ENCODE measurements around the gene RPUSD4. TPM values are rescaled to one million over a fixed set of nuclear protein-coding genes. Genes with fewer than 3 reads are reported as not detected.

The RPUSD4 gene
- polyA plus RNA-seq, 2 of the 4 experiments (the other 2 are of a cell fraction) = 15.4 to 16.2 TPM

- no peak overlapping the region for H3K4me2 ChIP-seq
- 59% methylated on average over 6 of the region's 8 CpGs for WGBS (ENCODE audit: missing lambda C conversion rate)
- ChIA-PET POLR2A (no interaction called here), CTCF (interaction anchor here (1.3 kb wide), 1 partner anchor 35 kb away, joined by 4 read pairs; no protein-coding TSS in a partner anchor)
- FAIRE-seq (no peak), ATAC-seq (no peak), DNase-seq (ENCODE audit: low read depth in 1 of 2, low spot score in 1 of 2) (no peak)
- TF ChIP-seq RARB (CRISPR knock-in tag; IDR thresholded peaks at IDR 0.05) (no peak), ZC3H11A (IDR thresholded peaks at IDR 0.05) (no peak), CEBPB (IDR thresholded peaks at IDR 0.05) (no peak), NR3C1 (IDR thresholded peaks at IDR 0.05) (no peak), ZFP36 (IDR thresholded peaks at IDR 0.05; ENCODE audit: borderline replicate concordance, partially characterized antibody) (no peak), MAFK (IDR thresholded peaks at IDR 0.05; ENCODE audit: partially characterized antibody) (no peak), NFE2L2 (conservative IDR thresholded peaks at IDR 0.05; ENCODE audit: low read length) (no peak), JUN (IDR thresholded peaks at IDR 0.05) (no peak), TFCP2L1 (CRISPR knock-in tag; IDR thresholded peaks at IDR 0.05) (no peak), KDM5A (IDR thresholded peaks at IDR 0.05) (no peak), CTCF (IDR thresholded peaks at IDR 0.05) (no peak), FOXS1 (CRISPR knock-in tag; IDR thresholded peaks at IDR 0.05) (no peak), HOXB5 (CRISPR knock-in tag; IDR thresholded peaks at IDR 0.05) (no peak), NPAS2 (CRISPR knock-in tag; IDR thresholded peaks at IDR 0.05; ENCODE audit: borderline replicate concordance) (no peak), ELK1 (IDR thresholded peaks at IDR 0.05; ENCODE audit: low read depth, low read length) (no peak), BHLHE40 (IDR thresholded peaks at IDR 0.05; ENCODE audit: low read depth, low read length) (no peak), USF2 (IDR thresholded peaks at IDR 0.05) (no peak), RNF2 (IDR thresholded peaks at IDR 0.05; ENCODE audit: borderline replicate concordance, low read depth) (no peak)
- no peak overlapping the region for H3K27ac ChIP-seq
- no peaks in the 10 kb centered on the region for H3K9me3 ChIP-seq
- H3K4me1 ChIP-seq = no peaks in the 10 kb centered on the region
- H3K4me3 ChIP-seq = no peak overlapping the region
Measured at GRCh38 chr11:126158054-126158791, 53.2 kb downstream of the RPUSD4 start.

- CTCF ChIA-PET = interaction anchor here (1.3 kb wide), 1 partner anchor 36 kb away, joined by 4 read pairs; no protein-coding TSS in a partner anchor
- no peaks in the 10 kb centered on the region for H3K9me3 ChIP-seq
- FAIRE-seq (no peak), DNase-seq (ENCODE audit: low read depth in 1 of 2, low spot score in 1 of 2) (no peak), ATAC-seq (peak in 1 of 2 experiments; percentile 46; a peak in 3 of 6 replicates)
- TF ChIP-seq MYC (IDR thresholded peaks at IDR 0.05; ENCODE audit: borderline replicate concordance, low read length) = no peak
- no peak for TF ChIP-seq POLR2A (IDR thresholded peaks at IDR 0.05; ENCODE audit: low read length)
- TF ChIP-seq POLR2AphosphoS2 (conservative IDR thresholded peaks at IDR 0.05; ENCODE audit: low read length) = no peak
- TF ChIP-seq ATOH8 (CRISPR knock-in tag; IDR thresholded peaks at IDR 0.05; ENCODE audit: low read depth) = no peak
- TF ChIP-seq KDM5A (IDR thresholded peaks at IDR 0.05) = no peak
- TF ChIP-seq HES2 (IDR thresholded peaks at IDR 0.05) = no peak
- no peak for TF ChIP-seq USF2 (IDR thresholded peaks at IDR 0.05)
- TF ChIP-seq HEYL (CRISPR knock-in tag; IDR thresholded peaks at IDR 0.05) = no peak
- no peak for TF ChIP-seq SREBF2 (IDR thresholded peaks at IDR 0.05)
- TF ChIP-seq RARB (CRISPR knock-in tag; IDR thresholded peaks at IDR 0.05) = no peak
- no peak for TF ChIP-seq TFCP2L1 (CRISPR knock-in tag; IDR thresholded peaks at IDR 0.05)
- no peak for TF ChIP-seq RCOR1 (IDR thresholded peaks at IDR 0.05; ENCODE audit: low read depth, low read length)
- TF ChIP-seq BHLHE40 (IDR thresholded peaks at IDR 0.05; ENCODE audit: low read depth, low read length) = no peak
- no peak overlapping the region for H3K4me2 ChIP-seq
- POLR2A ChIA-PET = no interaction called here
- WGBS (ENCODE audit: missing lambda C conversion rate) = 76% methylated on average over 5 of the region's 7 CpGs
- no peak overlapping the region for H3K27ac ChIP-seq
- H3K4me3 ChIP-seq = no peak overlapping the region
- H3K4me1 ChIP-seq = no peaks in the 10 kb centered on the region
Measured at GRCh38 chr11:126157326-126158030, 54.0 kb downstream of the RPUSD4 start.

Data from A549 (cell line).